GM10266 (cell line): Measurements from ENCODE around the gene P4HB.

Experiments
- DNase-seq: peaks from one replicate; pipeline ENCODE4 v3.0.0; 2012; ENCODE audit errors: extremely low spot score
- CTCF ChIP-seq: IDR thresholded peaks from 2 replicates; pipeline ENCODE4 v1.5.1; 2012; ENCODE audit warnings: mild to moderate bottlenecking, low read depth; ENCODE audit not compliant: control insufficient read depth, insufficient read depth; ENCODE audit errors: missing control alignments

Gene P4HB

GRCh38 chr17:81891303-81891552 is 30.9 kb upstream of the P4HB start:
- no peak for DNase-seq
- TF ChIP-seq CTCF, result no peak

GRCh38 chr17:81890447-81891302 is 30.3 kb upstream of the P4HB start:
- TF ChIP-seq CTCF, result no peak
- DNase-seq, result no peak

GRCh38 chr17:81889602-81890001 is 29.3 kb upstream of the P4HB start:
- TF ChIP-seq CTCF, result no peak
- DNase-seq, result no peak

GRCh38 chr17:81888988-81889595 is 28.8 kb upstream of the P4HB start:
- TF ChIP-seq CTCF, result no peak
- DNase-seq, result no peak

- DNase-seq, result no peak
- no peak for TF ChIP-seq CTCF
Measured at GRCh38 chr17:81888105-81888987, 28.0 kb upstream of the P4HB start.

GRCh38 chr17:81885869-81886548 is 25.7 kb upstream of the P4HB start:
- DNase-seq, result no peak
- no peak for TF ChIP-seq CTCF

GRCh38 chr17:81885454-81885853 is 25.1 kb upstream of the P4HB start:
- DNase-seq, result no peak
- TF ChIP-seq CTCF, result no peak
